Ascending aorta (tissue), 2 donors: ENCODE results near the gene KCNG2. TPM values are rescaled to one million over a fixed set of nuclear protein-coding genes. Genes with fewer than 3 reads are reported as not detected.
A peak's percentile ranks its signal among the peaks of the same experiment; 100 is the strongest.

Experiments
- DNase-seq, 2 donors: peaks; one replicate each; pipeline ENCODE4 v3.0.0-alpha.2; 2019; ENCODE audit warnings: low spot score in 2 of 2
- H3K27ac ChIP-seq, 2 donors: fragments of 200-600 bp; sonication (generic); one replicate each; pipeline ENCODE4 v1.5.1; 2016 to 2017; ENCODE audit warnings: mild to moderate bottlenecking in 1 of 2
- H3K27me3 ChIP-seq: fragments of 200-600 bp; sonication (generic); one replicate; pipeline ENCODE4 v1.5.1; 2017
- H3K36me3 ChIP-seq, 2 donors: fragments of 200-600 bp; sonication (generic); one replicate each; pipeline ENCODE4 v1.5.1; 2016
- H3K4me1 ChIP-seq, 2 donors: fragments of 200-600 bp; sonication (generic); one replicate each; pipeline ENCODE4 v1.5.1; 2016 to 2017; ENCODE audit warnings: mild to moderate bottlenecking in 1 of 2
- H3K4me3 ChIP-seq, 2 donors: fragments of 200-600 bp; sonication (generic); one replicate each; pipeline ENCODE4 v1.5.1; 2016 to 2017; ENCODE audit warnings: mild to moderate bottlenecking in 1 of 2
- H3K9me3 ChIP-seq, 2 donors: fragments of 200-600 bp; sonication (generic); one replicate each; pipeline ENCODE4 v1.5.1; 2016
- CTCF ChIP-seq, 3 experiments: fragments of 200-600 bp in 2 of 3; fragments of 450-650 bp in 1 of 3; sonication (generic) in 2 of 3; IDR thresholded peaks; one replicate each; pipeline ENCODE4 v1.5.1; 2016 to 2019; ENCODE audit warnings: antibody characterized with exemption in 3 of 3, mild to moderate bottlenecking in 1 of 3, moderate library complexity in 1 of 3
- intact Hi-C: fragments of 100-400 bp; cut with DNase I; formaldehyde crosslinking; loops from one replicate; pipeline ENCODE4 v1.15.1; 2023
- total RNA-seq: library from RNA; depleted of rRNA; stranded (reverse); fragments of >200 nt; gene quantifications from one replicate; pipeline ENCODE4 v1.1.0, GENCODE V29; 2016

Gene KCNG2
- total RNA-seq, 1 donor from 2014 or later = not detected

- Histone ChIP-seq H3K9me3 (no peaks in the 10 kb centered on the region), H3K27me3 (no peaks in the 10 kb centered on the region), H3K4me1 (no peaks in the 10 kb centered on the region), H3K36me3 (no peaks in the 10 kb centered on the region), H3K27ac (no peak overlapping the region), H3K4me3 (no peak overlapping the region)
- intact Hi-C loops = no loop called here
- DNase-seq = peak in 1 of 2 donors; percentile 60
- no peak for TF ChIP-seq CTCF (IDR thresholded peaks at IDR 0.05)
These were observed 51.8 kb downstream of the KCNG2 start for GRCh38 chr18:79849328-79850207.

GRCh38 chr18:79850731-79851130 is 53.0 kb downstream of the KCNG2 start:
- H3K36me3 ChIP-seq = no peaks in the 10 kb centered on the region
- peak in 1 of 2 donors; percentile 55 for DNase-seq
- intact Hi-C loops = no loop called here
- no peaks in the 10 kb centered on the region for H3K27me3 ChIP-seq
- no peaks in the 10 kb centered on the region for H3K9me3 ChIP-seq
- no peak overlapping the region for H3K27ac ChIP-seq
- no peaks in the 10 kb centered on the region for H3K4me1 ChIP-seq
- H3K4me3 ChIP-seq = no peak overlapping the region
- TF ChIP-seq CTCF (IDR thresholded peaks at IDR 0.05) = no peak

GRCh38 chr18:79851489-79851888 is 53.8 kb downstream of the KCNG2 start:
- Histone ChIP-seq H3K27ac (no peak overlapping the region), H3K9me3 (no peaks in the 10 kb centered on the region), H3K27me3 (no peaks in the 10 kb centered on the region), H3K36me3 (no peaks in the 10 kb centered on the region), H3K4me1 (no peaks in the 10 kb centered on the region), H3K4me3 (no peak overlapping the region)
- intact Hi-C loops = no loop called here
- no peak for DNase-seq
- TF ChIP-seq CTCF (IDR thresholded peaks at IDR 0.05) = no peak

- no peaks in the 10 kb centered on the region for H3K4me1 ChIP-seq
- intact Hi-C loops = no loop called here
- DNase-seq = no peak
- H3K36me3 ChIP-seq = no peaks in the 10 kb centered on the region
- no peak overlapping the region for H3K27ac ChIP-seq
- no peak overlapping the region for H3K4me3 ChIP-seq
- no peaks in the 10 kb centered on the region for H3K27me3 ChIP-seq
- no peaks in the 10 kb centered on the region for H3K9me3 ChIP-seq
- TF ChIP-seq CTCF (IDR thresholded peaks at IDR 0.05) = no peak
These were observed 54.2 kb downstream of the KCNG2 start for GRCh38 chr18:79851950-79852349.

- no peaks in the 10 kb centered on the region for H3K9me3 ChIP-seq
- H3K27me3 ChIP-seq = no peaks in the 10 kb centered on the region
- H3K27ac ChIP-seq = no peak overlapping the region
- no peak overlapping the region for H3K4me3 ChIP-seq
- H3K4me1 ChIP-seq = no peaks in the 10 kb centered on the region
- no peaks in the 10 kb centered on the region for H3K36me3 ChIP-seq
- intact Hi-C loops = no loop called here
- TF ChIP-seq CTCF (IDR thresholded peaks at IDR 0.05) = no peak
- DNase-seq = peak in 1 of 2 donors; percentile 52
These were observed 55.0 kb downstream of the KCNG2 start for GRCh38 chr18:79852561-79853302.
